HEK293 (cell line): ENCODE measurements around the gene COG3.

Experiments
- CTCF ChIA-PET: fragments of 350-600 bp; formaldehyde crosslinking; extraction: SDS; loops from one replicate; lab custom pipeline; 2021; ENCODE audit warnings: antibody characterized with exemption; lab: Yijun Ruan, JAX
- POLR2A ChIA-PET: fragments of 300-600 bp; formaldehyde crosslinking; extraction: SDS; loops from one replicate; lab custom pipeline; 2020; ENCODE audit warnings: antibody characterized with exemption, inconsistent platforms; lab: Yijun Ruan, JAX
- H3K27ac ChIP-seq: fragments of 200-500 bp; sonication (Bioruptor generic); 2 replicates; pipeline ENCODE4 v1.5.1; 2014; ENCODE audit warnings: low read depth, low read length, control low read depth, inconsistent platforms; ENCODE audit errors: extremely low read depth
- H3K36me3 ChIP-seq, 2 experiments: fragments of 200-500 bp in 1 of 2; sonication (Bioruptor generic) in 1 of 2; 1 replicate in 1 of 2; 2 replicates in 1 of 2; pipeline ENCODE4 v1.5.1; 2014 to 2017; ENCODE audit warnings: inconsistent platforms in 2 of 2, low read length in 2 of 2; ENCODE audit not compliant: control insufficient read depth in 2 of 2, insufficient read depth in 1 of 2
- H3K4me1 ChIP-seq: fragments of 200-500 bp; sonication (Bioruptor generic); 2 replicates; pipeline ENCODE4 v1.5.1; 2014; ENCODE audit warnings: mild to moderate bottlenecking, low read length, inconsistent platforms; ENCODE audit not compliant: control insufficient read depth, insufficient read depth
- H3K4me3 ChIP-seq: 2 replicates; pipeline ENCODE4 v1.5.1; 2011; ENCODE audit warnings: low read depth, mild to moderate bottlenecking, control low read depth, low read length, moderate library complexity
- H3K9me3 ChIP-seq: fragments of 200-500 bp; sonication (Bioruptor generic); 2 replicates; pipeline ENCODE4 v1.5.1; 2014; ENCODE audit warnings: low read depth, low read length, inconsistent platforms; ENCODE audit not compliant: control insufficient read depth, insufficient read depth
- GLI2 ChIP-seq: fragments of 450-650 bp; formaldehyde crosslinking; IDR thresholded peaks from 2 replicates; pipeline ENCODE4; 2017; ENCODE audit warnings: missing biosample characterization, missing genetic modification characterization, low read depth, borderline replicate concordance
- GLIS2 ChIP-seq: fragments of 450-650 bp; formaldehyde crosslinking; IDR thresholded peaks from 2 replicates; pipeline ENCODE4 v1.5.1; 2016; ENCODE audit warnings: missing biosample characterization, missing genetic modification characterization
- KLF10 ChIP-seq: fragments of 450-650 bp; IDR thresholded peaks from 2 replicates; pipeline ENCODE4 v1.5.1; 2018; ENCODE audit warnings: missing biosample characterization, mild to moderate bottlenecking, missing genetic modification characterization
- KLF9 ChIP-seq: fragments of 450-650 bp; formaldehyde crosslinking; IDR thresholded peaks from 2 replicates; pipeline ENCODE4 v1.5.1; 2016; ENCODE audit warnings: missing biosample characterization, missing genetic modification characterization, low read depth
- PRDM10 ChIP-seq: fragments of 450-650 bp; formaldehyde crosslinking; IDR thresholded peaks from 2 replicates; pipeline ENCODE4 v1.5.1; 2016; ENCODE audit warnings: missing biosample characterization, missing genetic modification characterization
- SALL2 ChIP-seq: fragments of 450-650 bp; formaldehyde crosslinking; IDR thresholded peaks from 2 replicates; pipeline ENCODE4 v1.5.0; 2017; ENCODE audit warnings: missing biosample characterization, mild to moderate bottlenecking, missing genetic modification characterization, borderline replicate concordance
- ZBTB6 ChIP-seq: fragments of 450-650 bp; formaldehyde crosslinking; IDR thresholded peaks from 2 replicates; pipeline ENCODE4 v1.5.1; 2017; ENCODE audit warnings: missing biosample characterization, missing genetic modification characterization
- ZIC2 ChIP-seq: fragments of 450-650 bp; formaldehyde crosslinking; IDR thresholded peaks from 2 replicates; pipeline ENCODE4 v1.5.1; 2016; ENCODE audit warnings: missing biosample characterization, missing genetic modification characterization
- ZNF2 ChIP-seq: fragments of 450-650 bp; formaldehyde crosslinking; IDR thresholded peaks from 2 replicates; pipeline ENCODE4 v1.5.1; 2016; ENCODE audit warnings: missing biosample characterization, missing genetic modification characterization
- ZNF239 ChIP-seq: fragments of 450-650 bp; formaldehyde crosslinking; IDR thresholded peaks from 2 replicates; pipeline ENCODE4 v1.5.1; 2016; ENCODE audit warnings: missing biosample characterization, missing genetic modification characterization
- ZNF548 ChIP-seq: fragments of 450-650 bp; formaldehyde crosslinking; IDR thresholded peaks from 2 replicates; pipeline ENCODE4 v1.5.1; 2016; ENCODE audit warnings: missing biosample characterization, missing genetic modification characterization
- ZNF560 ChIP-seq: fragments of 450-650 bp; formaldehyde crosslinking; IDR thresholded peaks from 2 replicates; pipeline ENCODE4 v1.5.1; 2017; ENCODE audit warnings: missing biosample characterization, missing genetic modification characterization, borderline replicate concordance
- ZNF624 ChIP-seq: fragments of 450-650 bp; formaldehyde crosslinking; IDR thresholded peaks from 2 replicates; pipeline ENCODE4 v1.5.1; 2017; ENCODE audit warnings: missing biosample characterization, missing genetic modification characterization
- ZSCAN4 ChIP-seq: fragments of 450-650 bp; formaldehyde crosslinking; IDR thresholded peaks from 2 replicates; pipeline ENCODE4 v1.5.1; 2017; ENCODE audit warnings: missing biosample characterization, missing genetic modification characterization

The COG3 gene

GRCh38 chr13:45518525-45519245 is 53.9 kb downstream of the COG3 start:
- Histone ChIP-seq H3K27ac (no peak overlapping the region), H3K4me3 (no peak overlapping the region), H3K9me3 (no peaks in the 10 kb centered on the region), H3K4me1 (no peaks in the 10 kb centered on the region), H3K36me3 (peaks cover 19 to 44% of the 10 kb centered on the region in 2 experiments)
- no peak for TF ChIP-seq ZBTB6
- no peak for TF ChIP-seq KLF9 (tag by site-specific recombination)
- no peak for TF ChIP-seq GLIS2
- no peak for TF ChIP-seq KLF10 (tag by site-specific recombination)
- TF ChIP-seq SALL2 (tag by site-specific recombination), result no peak
- TF ChIP-seq ZNF2 (tag by site-specific recombination), result no peak
- no peak for TF ChIP-seq PRDM10 (tag by site-specific recombination)
- TF ChIP-seq ZNF239 (tag by site-specific recombination), result no peak
- TF ChIP-seq ZNF560 (tag by site-specific recombination), result no peak
- no peak for TF ChIP-seq GLI2
- TF ChIP-seq ZNF624 (tag by site-specific recombination), result no peak
- ChIA-PET CTCF (interaction anchor here (0.5 to 0.6 kb wide), 2 partner anchors 105 to 177 kb away, joined by 3 to 4 read pairs; no protein-coding TSS in a partner anchor), POLR2A (no interaction called here)

GRCh38 chr13:45519493-45519892 is 54.8 kb downstream of the COG3 start:
- H3K27ac ChIP-seq, result no peak overlapping the region
- no peaks in the 10 kb centered on the region for H3K4me1 ChIP-seq
- H3K9me3 ChIP-seq, result no peaks in the 10 kb centered on the region
- CTCF ChIA-PET, result interaction anchor here (0.6 kb wide), 1 partner anchor 105 kb away, joined by 4 read pairs; no protein-coding TSS in a partner anchor
- H3K36me3 ChIP-seq, result peaks cover 18 to 51% of the 10 kb centered on the region in 2 experiments
- TF ChIP-seq ZNF548 (tag by site-specific recombination) (no peak), ZNF2 (tag by site-specific recombination) (no peak)
- POLR2A ChIA-PET, result no interaction called here
- H3K4me3 ChIP-seq, result no peak overlapping the region

GRCh38 chr13:45521297-45521696 is 56.6 kb downstream of the COG3 start:
- peaks cover 14 to 47% of the 10 kb centered on the region in 2 experiments for H3K36me3 ChIP-seq
- H3K27ac ChIP-seq, result no peak overlapping the region
- TF ChIP-seq ZSCAN4 (tag by site-specific recombination) (peak; percentile 39; the same call in 1 of the 2 replicates), ZIC2 (tag by site-specific recombination) (no peak)
- H3K4me1 ChIP-seq, result no peaks in the 10 kb centered on the region
- no peaks in the 10 kb centered on the region for H3K9me3 ChIP-seq
- ChIA-PET CTCF (interaction anchor here (0.6 to 1.7 kb wide), 6 partner anchors 9 to 286 kb away, joined by 3 to 5 read pairs (median 4); no protein-coding TSS in a partner anchor), POLR2A (no interaction called here)
- H3K4me3 ChIP-seq, result no peak overlapping the region
